ENCODE measurements around the gene FAM131B. TPM values are rescaled to one million over a fixed set of nuclear protein-coding genes. Genes with fewer than 3 reads are reported as not detected.

FAM131B gene
- total and polyA plus RNA-seq, 2 of the 13 experiments (the other 11 are each of a cell fraction or from before 2014, with no cell fraction given), result 0.07 TPM; not detected in 1

- no peaks in the 10 kb centered on the region for H3K9me3 ChIP-seq (ENCODE audit: low read length)
- H3K4me2 ChIP-seq (ENCODE audit: low read depth, low read length), result no peak overlapping the region
- ATAC-seq (no peak), FAIRE-seq (no peak), DNase-seq (ENCODE audit: low spot score) (no peak)
- BruUV-seq (replicated peaks), result no TSS peak
- CTCF ChIA-PET (ENCODE audit: low intra/inter-chr PET ratio, low total read pairs), result no interaction called here
- intact Hi-C loops (cut with micrococcal nuclease; ENCODE audit: unreplicated experiment), result no loop called here
- H3K27ac ChIP-seq (ENCODE audit: extremely low read length, insufficient read depth, low read length), result no peak overlapping the region
- H3K27me3 ChIP-seq (ENCODE audit: control insufficient read depth in 1 of 2, insufficient read depth in 2 of 2, low read length in 2 of 2), result peaks cover 3 to 18% of the 10 kb centered on the region in 2 experiments; a peak in 2 of 5 replicates
- H3K9ac ChIP-seq (ENCODE audit: insufficient read depth, low read depth, low read length), result no peak overlapping the region
- in situ Hi-C loops (cut with HindIII; ENCODE audit: extremely low pct_ligation_motif_present, low pct_unique_long_range_greater_than_20kb), result no loop called here
- H3K4me1 ChIP-seq (ENCODE audit: insufficient read depth, low read length), result no peaks in the 10 kb centered on the region
- H3K36me3 ChIP-seq (replicated peaks in 1 of 2; ENCODE audit: control insufficient read depth in 1 of 2, insufficient read depth in 2 of 2, low read length in 2 of 2), result no peaks in the 10 kb centered on the region
- POLR2A ChIA-PET, result no interaction called here
- no peaks in the 10 kb centered on the region for H3K79me2 ChIP-seq (ENCODE audit: insufficient read depth, low read length)
- H4K20me1 ChIP-seq (ENCODE audit: insufficient read depth, low read length), result no peaks in the 10 kb centered on the region
- TF ChIP-seq GZF1 (CRISPR knock-in tag; IDR thresholded peaks at IDR 0.05), result no peak
- TF ChIP-seq ONECUT2 (CRISPR knock-in tag; IDR thresholded peaks at IDR 0.05), result no peak
- WGBS (ENCODE audit: low lambda C conversion rate), result 41% methylated on average over 5 of the region's 5 CpGs
- no peak overlapping the region for H2AFZ ChIP-seq (ENCODE audit: low read length)
- H3K4me3 ChIP-seq (replicated peaks in 1 of 3; ENCODE audit: insufficient read depth in 1 of 3, low read depth in 2 of 3, low read length in 3 of 3), result no peak overlapping the region
These were observed 11.5 kb downstream of the FAM131B start for GRCh38 chr7:143351060-143351459.

GRCh38 chr7:143347950-143348349 is 14.6 kb downstream of the FAM131B start:
- H3K79me2 ChIP-seq (ENCODE audit: insufficient read depth, low read length), result no peaks in the 10 kb centered on the region
- FAIRE-seq, result no peak
- ChIA-PET CTCF (ENCODE audit: low intra/inter-chr PET ratio, low total read pairs) (no interaction called here), POLR2A (no interaction called here)
- no peaks in the 10 kb centered on the region for H4K20me1 ChIP-seq (ENCODE audit: insufficient read depth, low read length)
- no TSS peak for BruUV-seq (replicated peaks)
- H3K4me1 ChIP-seq (ENCODE audit: insufficient read depth, low read length), result no peaks in the 10 kb centered on the region
- 25% methylated on average over 5 of the region's 5 CpGs for WGBS (ENCODE audit: low lambda C conversion rate)
- no peak overlapping the region for H3K9ac ChIP-seq (ENCODE audit: insufficient read depth, low read depth, low read length)
- DNase-seq (ENCODE audit: low spot score), result no peak
- intact Hi-C loops (cut with micrococcal nuclease; ENCODE audit: unreplicated experiment) (no loop called here), in situ Hi-C loops (cut with HindIII; ENCODE audit: extremely low pct_ligation_motif_present, low pct_unique_long_range_greater_than_20kb) (no loop called here)
- no peak for ATAC-seq
- H3K4me3 ChIP-seq (replicated peaks in 1 of 3; ENCODE audit: insufficient read depth in 1 of 3, low read depth in 2 of 3, low read length in 3 of 3), result no peak overlapping the region
- no peak overlapping the region for H3K4me2 ChIP-seq (ENCODE audit: low read depth, low read length)
- H3K36me3 ChIP-seq (replicated peaks in 1 of 2; ENCODE audit: control insufficient read depth in 1 of 2, insufficient read depth in 2 of 2, low read length in 2 of 2), result no peaks in the 10 kb centered on the region
- no peak overlapping the region for H3K27ac ChIP-seq (ENCODE audit: extremely low read length, insufficient read depth, low read length)
- H3K9me3 ChIP-seq (ENCODE audit: low read length), result no peaks in the 10 kb centered on the region
- peaks cover under 1 to 15% of the 10 kb centered on the region in 2 experiments; a peak in 2 of 5 replicates for H3K27me3 ChIP-seq (ENCODE audit: control insufficient read depth in 1 of 2, insufficient read depth in 2 of 2, low read length in 2 of 2)
- no peak overlapping the region for H2AFZ ChIP-seq (ENCODE audit: low read length)
- TF ChIP-seq ZNF136 (CRISPR knock-in tag; IDR thresholded peaks at IDR 0.05; ENCODE audit: low read depth) (no peak), ZNF615 (CRISPR knock-in tag; IDR thresholded peaks at IDR 0.05; ENCODE audit: borderline replicate concordance) (no peak), MTA1 (CRISPR knock-in tag; IDR thresholded peaks at IDR 0.05; ENCODE audit: borderline replicate concordance) (no peak), EEA1 (CRISPR knock-in tag; IDR thresholded peaks at IDR 0.05; ENCODE audit: borderline replicate concordance) (no peak), SMAD3 (CRISPR knock-in tag; IDR thresholded peaks at IDR 0.05) (no peak), ZBTB21 (CRISPR knock-in tag; IDR thresholded peaks at IDR 0.05) (no peak), EP300 (IDR thresholded peaks at IDR 0.05; ENCODE audit: low read depth in 2 of 2, low read length in 2 of 2) (no peak), EP300 (CRISPR knock-in tag; IDR thresholded peaks at IDR 0.05; ENCODE audit: borderline replicate concordance) (no peak), GRHL1 (CRISPR knock-in tag; conservative IDR thresholded peaks at IDR 0.05) (no peak), ZBTB8A (CRISPR knock-in tag; IDR thresholded peaks at IDR 0.05; ENCODE audit: borderline replicate concordance, low read depth) (no peak), MYNN (CRISPR knock-in tag; IDR thresholded peaks at IDR 0.05; ENCODE audit: low read depth) (no peak), PCBP1 (IDR thresholded peaks at IDR 0.05; ENCODE audit: borderline replicate concordance, low read depth, low read length) (no peak), ZSCAN25 (CRISPR knock-in tag; IDR thresholded peaks at IDR 0.05) (no peak), ZNF670 (CRISPR knock-in tag; IDR thresholded peaks at IDR 0.05; ENCODE audit: borderline replicate concordance) (no peak), ZNF773 (CRISPR knock-in tag; IDR thresholded peaks at IDR 0.05; ENCODE audit: borderline replicate concordance) (no peak), SMYD3 (CRISPR knock-in tag; IDR thresholded peaks at IDR 0.05) (no peak), EED (CRISPR knock-in tag; IDR thresholded peaks at IDR 0.05) (no peak)

Data from HepG2 (cell line).